OCI-LY1 (cell line): ENCODE data around the gene PLEKHA6.

Experiments
- CTCF ChIP-seq: fragments of 200-600 bp; sonication (generic), shearing (Covaris generic); IDR thresholded peaks from 2 replicates; pipeline ENCODE4 v1.5.1; 2017; ENCODE audit warnings: mild to moderate bottlenecking, antibody characterized with exemption, low read length, moderate library complexity, mixed read lengths
- EZH2 ChIP-seq: fragments of 200-600 bp; sonication (generic), shearing (Covaris generic); IDR thresholded peaks from 2 replicates; pipeline ENCODE4 v1.8.0; 2017; ENCODE audit warnings: borderline replicate concordance, mixed run types, mild to moderate bottlenecking, antibody characterized with exemption, low read length, moderate library complexity, mixed read lengths

GRCh38 chr1:204367193-204367858 lies 7.6 kb upstream of the PLEKHA6 start:
- TF ChIP-seq CTCF = no peak
- no peak for TF ChIP-seq EZH2
